Measurements from ENCODE around the gene UPF3A. TPM values are rescaled to one million over a fixed set of nuclear protein-coding genes. Genes with fewer than 3 reads are reported as not detected.
"Not testable (repeated sequence)": the region's sequence is repeated elsewhere in the genome, so short reads cannot be mapped to it uniquely, and the experiment has no call there.

Gene UPF3A
- total RNA-seq, 1 donor from 2014 or later, result 52.1 TPM

GRCh38 chr13:114256547-114256946, 24.9 kb upstream of the UPF3A start:
- Mint-ChIP-seq H3K27me3 (no peaks in the 10 kb centered on the region), H3K36me3 (ENCODE audit: low read depth) (peaks cover 66% of the 10 kb centered on the region), H3K27ac (no peak overlapping the region), H3K9me3 (no peaks in the 10 kb centered on the region), H3K4me1 (peaks cover 11% of the 10 kb centered on the region), H3K4me3 (no peak overlapping the region)
- intact Hi-C loops (cut with micrococcal nuclease), result no loop called here
- DNase-seq, result no peak

- H3K4me3 Mint-ChIP-seq, result no peak overlapping the region
- H3K36me3 Mint-ChIP-seq (ENCODE audit: low read depth), result peaks cover 65% of the 10 kb centered on the region
- intact Hi-C loops (cut with micrococcal nuclease), result no loop called here
- H3K4me1 Mint-ChIP-seq, result peaks cover 13% of the 10 kb centered on the region
- no peaks in the 10 kb centered on the region for H3K9me3 Mint-ChIP-seq
- DNase-seq, result no peak
- no peaks in the 10 kb centered on the region for H3K27me3 Mint-ChIP-seq
- H3K27ac Mint-ChIP-seq, result no peak overlapping the region
These were observed 24.4 kb upstream of the UPF3A start for GRCh38 chr13:114257014-114257413.

- no peaks in the 10 kb centered on the region for H3K27me3 Mint-ChIP-seq
- peaks cover 73% of the 10 kb centered on the region for H3K36me3 Mint-ChIP-seq (ENCODE audit: low read depth)
- peaks cover 21% of the 10 kb centered on the region for H3K4me1 Mint-ChIP-seq
- DNase-seq, result no peak
- no peak overlapping the region for H3K27ac Mint-ChIP-seq
- no peaks in the 10 kb centered on the region for H3K9me3 Mint-ChIP-seq
- no peak overlapping the region for H3K4me3 Mint-ChIP-seq
- intact Hi-C loops (cut with micrococcal nuclease), result no loop called here
These were observed 22.8 kb upstream of the UPF3A start for GRCh38 chr13:114258589-114258988.

- intact Hi-C loops (cut with micrococcal nuclease), result no loop called here
- no peaks in the 10 kb centered on the region for H3K9me3 Mint-ChIP-seq
- DNase-seq, result no peak
- no peaks in the 10 kb centered on the region for H3K27me3 Mint-ChIP-seq
- peaks cover 24% of the 10 kb centered on the region for H3K4me1 Mint-ChIP-seq
- H3K27ac Mint-ChIP-seq, result no peak overlapping the region
- H3K36me3 Mint-ChIP-seq (ENCODE audit: low read depth), result peaks cover 70% of the 10 kb centered on the region
- no peak overlapping the region for H3K4me3 Mint-ChIP-seq
These were observed 22.0 kb upstream of the UPF3A start for GRCh38 chr13:114259374-114259773.

GRCh38 chr13:114259974-114260373, 21.4 kb upstream of the UPF3A start:
- H3K4me1 Mint-ChIP-seq, result peaks cover 25% of the 10 kb centered on the region
- peaks cover 67% of the 10 kb centered on the region for H3K36me3 Mint-ChIP-seq (ENCODE audit: low read depth)
- no peak overlapping the region for H3K27ac Mint-ChIP-seq
- no peak for DNase-seq
- intact Hi-C loops (cut with micrococcal nuclease), result no loop called here
- no peak overlapping the region for H3K4me3 Mint-ChIP-seq
- H3K9me3 Mint-ChIP-seq, result no peaks in the 10 kb centered on the region
- no peaks in the 10 kb centered on the region for H3K27me3 Mint-ChIP-seq

- intact Hi-C loops (cut with micrococcal nuclease), result no loop called here
- H3K9me3 Mint-ChIP-seq, result no peaks in the 10 kb centered on the region
- no peak overlapping the region for H3K27ac Mint-ChIP-seq
- H3K4me3 Mint-ChIP-seq, result no peak overlapping the region
- H3K36me3 Mint-ChIP-seq (ENCODE audit: low read depth), result peaks cover 68% of the 10 kb centered on the region
- peaks cover 26% of the 10 kb centered on the region for H3K4me1 Mint-ChIP-seq
- no peak for DNase-seq
- H3K27me3 Mint-ChIP-seq, result no peaks in the 10 kb centered on the region
These were observed 20.6 kb upstream of the UPF3A start for GRCh38 chr13:114260814-114261213.

GRCh38 chr13:114261328-114261965, 20.0 kb upstream of the UPF3A start:
- no peaks in the 10 kb centered on the region for H3K9me3 Mint-ChIP-seq
- no peaks in the 10 kb centered on the region for H3K27me3 Mint-ChIP-seq
- intact Hi-C loops (cut with micrococcal nuclease), result no loop called here
- no peak for DNase-seq
- no peak overlapping the region for H3K4me3 Mint-ChIP-seq
- H3K4me1 Mint-ChIP-seq, result peaks cover 24% of the 10 kb centered on the region
- H3K36me3 Mint-ChIP-seq (ENCODE audit: low read depth), result peaks cover 69% of the 10 kb centered on the region
- peak overlapping the region; percentile 2 for H3K27ac Mint-ChIP-seq

- intact Hi-C loops (cut with micrococcal nuclease), result no loop called here
- DNase-seq, result peak; percentile 62
- peak overlapping the region; percentile 20 for H3K4me3 Mint-ChIP-seq
These were observed 17.8 kb upstream of the UPF3A start for GRCh38 chr13:114263578-114263977.

GRCh38 chr13:114264313-114264712, 17.1 kb upstream of the UPF3A start:
- DNase-seq, result not testable (repeated sequence)

More at GRCh38 chr13:114263578-114263977, 17.8 kb upstream of the UPF3A start:
- Mint-ChIP-seq H3K4me1 (peaks cover 27% of the 10 kb centered on the region), H3K27me3 (no peaks in the 10 kb centered on the region), H3K9me3 (no peaks in the 10 kb centered on the region), H3K36me3 (ENCODE audit: low read depth) (peaks cover 72% of the 10 kb centered on the region), H3K27ac (peak overlapping the region; percentile 27)

GRCh38 chr13:114264886-114265611, 16.4 kb upstream of the UPF3A start:
- intact Hi-C loops (cut with micrococcal nuclease), result no loop called here
- H3K27ac Mint-ChIP-seq, result no peak overlapping the region

More at GRCh38 chr13:114264313-114264712, 17.1 kb upstream of the UPF3A start:
- H3K4me1 Mint-ChIP-seq, result peaks cover 33% of the 10 kb centered on the region
- H3K27me3 Mint-ChIP-seq; intact Hi-C loops (cut with micrococcal nuclease); H3K9me3 Mint-ChIP-seq; H3K27ac Mint-ChIP-seq; H3K4me3 Mint-ChIP-seq: not testable (repeated sequence)
- H3K36me3 Mint-ChIP-seq (ENCODE audit: low read depth), result peaks cover 76% of the 10 kb centered on the region

GRCh38 chr13:114266241-114266640, 15.2 kb upstream of the UPF3A start:
- Mint-ChIP-seq H3K9me3 (no peaks in the 10 kb centered on the region), H3K36me3 (ENCODE audit: low read depth) (peaks cover 68% of the 10 kb centered on the region), H3K27ac (no peak overlapping the region), H3K4me1 (peaks cover 33% of the 10 kb centered on the region), H3K4me3 (no peak overlapping the region), H3K27me3 (no peaks in the 10 kb centered on the region)
- intact Hi-C loops (cut with micrococcal nuclease), result no loop called here
- no peak for DNase-seq

More at GRCh38 chr13:114264886-114265611, 16.4 kb upstream of the UPF3A start:
- H3K4me3 Mint-ChIP-seq, result no peak overlapping the region
- H3K27me3 Mint-ChIP-seq, result no peaks in the 10 kb centered on the region
- no peaks in the 10 kb centered on the region for H3K9me3 Mint-ChIP-seq
- peaks cover 73% of the 10 kb centered on the region for H3K36me3 Mint-ChIP-seq (ENCODE audit: low read depth)
- peaks cover 33% of the 10 kb centered on the region for H3K4me1 Mint-ChIP-seq
- no peak for DNase-seq

GRCh38 chr13:114268344-114269280, 12.8 kb upstream of the UPF3A start:
- Mint-ChIP-seq H3K36me3 (ENCODE audit: low read depth) (peaks cover 64% of the 10 kb centered on the region), H3K27ac (no peak overlapping the region), H3K9me3 (no peaks in the 10 kb centered on the region), H3K27me3 (no peaks in the 10 kb centered on the region), H3K4me3 (no peak overlapping the region), H3K4me1 (peaks cover 18% of the 10 kb centered on the region)
- no peak for DNase-seq
- intact Hi-C loops (cut with micrococcal nuclease), result no loop called here

GRCh38 chr13:114269281-114269770, 12.1 kb upstream of the UPF3A start:
- intact Hi-C loops (cut with micrococcal nuclease), result no loop called here
- H3K4me1 Mint-ChIP-seq, result peaks cover 16% of the 10 kb centered on the region

More at GRCh38 chr13:114269281-114269770, 12.1 kb upstream of the UPF3A start:
- Mint-ChIP-seq H3K27me3 (no peaks in the 10 kb centered on the region), H3K27ac (peak overlapping the region; percentile 16), H3K36me3 (ENCODE audit: low read depth) (peaks cover 64% of the 10 kb centered on the region), H3K4me3 (no peak overlapping the region), H3K9me3 (no peaks in the 10 kb centered on the region)
- no peak for DNase-seq

All from activated CD4-positive, alpha-beta T cell treated with anti-CD3 and anti-CD28 coated beads, Interleukin-2, amount 10 ng/mL, durations not matched to agents 24 days and 14 days (primary cell).